GM12892 (cell line): ENCODE measurements around the gene PARP9. TPM values are rescaled to one million over a fixed set of nuclear protein-coding genes. Genes with fewer than 3 reads are reported as not detected.

ENCODE experiments used
- DNase-seq: peaks from one replicate; pipeline ENCODE4 v3.0.0; 2011; ENCODE audit not compliant: insufficient read length
- FAIRE-seq: peaks from 2 replicates; lab custom pipeline; 2011; peaks lifted over from hg19 to GRCh38; lab: Jason Lieb, UNC
- POLR2A ChIP-seq: IDR thresholded peaks from 2 replicates; pipeline ENCODE4 v1.6.1; 2011; ENCODE audit warnings: low read depth, low read length, control low read depth
- POLR2AphosphoS5 ChIP-seq: IDR thresholded peaks from 2 replicates; pipeline ENCODE4 v1.6.1; 2011; ENCODE audit warnings: low read depth, low read length, control low read depth
- TAF1 ChIP-seq: IDR thresholded peaks from 2 replicates; pipeline ENCODE4 v1.6.1; 2011; ENCODE audit warnings: low read depth, mild to moderate bottlenecking, control low read depth, low read length, borderline replicate concordance
- polyA plus RNA-seq: library from polyadenylated mRNA; unstranded; fragments of >200 nt; gene quantifications from one replicate; pipeline ENCODE4 v1.2.1, GENCODE V29; 2012; ENCODE audit warnings: missing spikeins, inconsistent platforms; ENCODE audit not compliant: missing spikeins

The PARP9 gene
- polyA plus RNA-seq = 31.5 TPM

DNA sequence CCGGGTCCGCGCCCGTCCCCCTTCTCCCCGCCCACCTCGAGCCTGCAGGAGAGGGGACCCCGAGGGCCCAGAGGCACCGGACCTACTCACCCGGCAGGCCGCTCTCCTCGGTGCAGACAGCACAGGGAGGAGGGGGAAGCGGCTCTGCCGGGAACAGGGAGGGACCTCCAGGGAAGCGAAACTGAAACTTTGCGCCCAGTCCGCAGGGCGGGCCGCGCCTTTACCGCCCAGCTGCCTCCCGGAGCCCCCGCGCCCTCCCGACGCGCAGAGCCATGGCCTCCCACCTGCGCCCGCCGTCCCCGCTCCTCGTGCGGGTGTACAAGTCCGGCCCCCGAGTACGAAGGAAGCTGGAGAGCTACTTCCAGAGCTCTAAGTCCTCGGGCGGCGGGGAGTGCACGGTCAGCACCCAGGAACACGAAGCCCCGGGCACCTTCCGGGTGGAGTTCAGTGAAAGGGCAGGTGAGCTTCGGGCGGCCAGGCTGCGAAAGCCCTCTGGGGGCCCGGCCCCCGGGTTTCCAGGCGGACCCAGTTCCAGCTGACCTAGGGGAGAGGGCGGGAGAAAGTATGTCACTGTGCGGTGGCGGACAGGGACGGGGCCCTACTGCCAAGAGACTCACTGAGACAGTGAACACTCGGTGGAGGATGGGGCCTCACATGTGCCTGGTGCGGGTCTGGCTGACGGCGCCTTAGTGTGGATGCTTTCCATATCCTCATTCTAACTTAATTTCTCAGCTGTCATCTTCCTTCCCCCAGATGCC, at the start of gene PARP9, which contains the start of gene DTX3L:
Gene PARP9 (minus strand): TSS at position 146 of the 758 bp plus-strand sequence. CDS start 4,680 bp downstream, outside the sequence.
Gene DTX3L (plus strand): TSS at position 184 of the 758 bp plus-strand sequence. CDS start 89 bp downstream, at position 273.
- peak; percentile 72 for DNase-seq
- peak; percentile 87 for FAIRE-seq
- peak; percentile 62; the same call in 1 of the 2 replicates for TF ChIP-seq POLR2AphosphoS5
- peak; percentile 28; the same call in 1 of the 2 replicates for TF ChIP-seq TAF1
- TF ChIP-seq POLR2A = 0 out of 2 replicates have a peak, but pooled peaks have one; percentile 54

DNA sequence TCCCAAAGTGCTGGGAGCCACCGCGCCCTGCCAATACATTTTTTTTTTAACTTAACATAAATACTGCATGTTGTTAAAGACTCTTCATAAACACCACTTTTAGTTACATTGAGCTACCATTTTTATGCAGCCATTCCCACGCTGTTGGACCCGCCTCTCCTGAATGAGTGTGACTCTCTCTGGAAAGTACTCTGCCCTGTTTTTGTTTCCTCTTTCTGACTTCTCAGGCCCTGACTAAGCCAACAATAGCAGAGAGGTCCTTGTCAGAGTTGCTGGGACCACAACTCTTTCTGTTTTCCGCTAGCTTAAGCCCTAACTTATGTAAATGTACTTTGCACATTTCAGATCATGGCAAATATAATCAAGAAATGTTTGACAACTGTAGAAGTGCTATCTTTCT, 48.6 kb upstream of the PARP9 start:
- FAIRE-seq (no peak), DNase-seq (no peak)
- TF ChIP-seq TAF1 (no peak), POLR2A (no peak), POLR2AphosphoS5 (no peak)

DNA sequence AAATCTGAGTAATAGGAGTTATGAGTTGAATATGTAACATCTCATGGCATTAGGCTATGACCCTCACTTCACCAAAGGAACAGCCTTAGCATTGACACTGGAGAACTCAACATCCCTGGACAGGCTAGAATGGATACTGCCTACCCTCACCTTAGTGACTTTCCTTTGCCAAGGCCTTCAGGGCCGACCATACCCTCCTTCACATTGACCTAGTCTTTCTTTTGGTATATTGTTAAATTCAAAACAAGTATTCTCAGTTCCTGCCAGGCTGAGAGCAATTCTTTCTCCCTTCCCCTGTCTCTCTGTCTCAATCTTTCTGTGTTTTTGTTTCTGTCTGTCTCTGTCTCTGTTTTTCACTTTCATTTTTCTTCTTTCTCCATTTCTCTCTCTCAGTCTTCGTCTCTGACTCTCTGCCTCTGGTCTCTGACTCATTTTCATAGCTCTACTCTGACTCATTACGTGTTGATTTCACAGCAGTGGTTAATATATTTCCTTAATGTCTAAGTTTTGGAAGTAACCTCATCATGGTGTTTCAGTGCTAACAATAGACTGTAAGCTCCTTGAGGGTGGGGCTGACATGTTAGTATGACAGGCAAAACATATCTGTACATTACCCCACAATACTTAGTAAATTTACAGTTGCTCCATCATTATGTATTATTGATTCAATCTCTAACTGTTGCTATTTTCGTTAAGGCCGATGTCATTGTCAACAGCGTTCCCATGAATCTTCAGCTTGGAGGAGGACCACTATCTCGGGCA, 45.9 kb upstream of the PARP9 start:
- FAIRE-seq (peak; percentile 91), DNase-seq (peak; percentile 40)
- no peak for TF ChIP-seq POLR2A
- TF ChIP-seq TAF1 = no peak
- TF ChIP-seq POLR2AphosphoS5 = no peak

DNA sequence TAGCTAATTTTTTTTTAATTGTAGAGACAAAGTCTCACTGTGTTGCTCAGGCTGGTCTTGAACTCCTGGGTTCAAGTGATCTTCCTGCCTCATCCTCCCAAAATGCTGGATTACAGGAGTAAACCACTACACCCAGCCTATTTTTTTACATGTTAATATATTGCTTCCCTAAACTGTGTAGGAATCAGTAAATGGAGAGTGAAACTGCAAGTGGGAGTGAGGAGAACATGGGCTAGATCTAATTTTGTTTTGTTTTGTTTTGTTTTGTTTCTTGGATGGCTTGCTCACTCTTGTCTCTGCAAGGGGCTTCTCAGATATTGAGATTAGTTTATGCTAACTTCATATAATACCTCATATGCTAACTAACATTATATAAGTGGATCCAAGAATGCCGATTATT, 44.8 kb upstream of the PARP9 start:
- FAIRE-seq (no peak), DNase-seq (no peak)
- TF ChIP-seq POLR2AphosphoS5 (no peak), POLR2A (no peak), TAF1 (no peak)

DNA sequence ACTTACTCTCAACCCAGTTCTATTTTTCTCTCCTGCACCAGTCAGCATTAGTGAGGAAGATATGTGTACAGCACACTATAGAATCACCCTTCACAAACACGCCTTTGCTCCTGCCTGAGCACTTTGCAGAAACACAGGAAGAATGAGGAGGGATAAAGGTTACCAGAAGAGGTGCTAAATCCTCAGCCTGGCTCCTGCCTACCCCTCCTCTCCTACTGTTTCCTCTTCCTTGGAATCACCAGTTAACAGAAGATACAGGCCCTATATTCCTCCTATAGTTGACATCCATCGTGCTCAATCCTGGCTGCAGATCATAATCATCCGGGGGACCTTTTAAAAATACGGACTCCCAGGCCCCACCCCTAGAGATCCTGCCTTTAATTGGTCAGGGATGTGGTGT, 42.2 kb upstream of the PARP9 start:
- TF ChIP-seq TAF1 (no peak), POLR2AphosphoS5 (no peak), POLR2A (no peak)
- no peak for DNase-seq

DNA sequence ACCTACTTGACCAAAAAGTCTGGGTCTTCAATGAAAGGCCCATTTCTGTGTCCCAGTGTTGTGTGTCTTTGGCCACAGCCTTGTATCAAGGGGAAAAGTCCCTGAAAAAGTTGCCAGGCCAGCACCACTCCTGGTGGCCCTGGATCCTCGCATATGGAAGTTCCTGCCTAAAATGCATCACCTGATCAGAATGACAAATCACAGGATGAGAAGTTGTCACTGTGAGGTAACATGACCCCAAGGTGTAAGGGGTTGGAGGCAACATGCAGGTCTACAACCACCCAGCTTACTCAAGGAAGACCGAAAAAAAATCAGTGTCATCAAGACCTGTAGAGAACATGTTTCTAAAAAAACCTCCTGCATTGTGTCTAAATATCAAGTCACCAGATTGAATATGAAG, 39.0 kb upstream of the PARP9 start:
- FAIRE-seq = peak; percentile 27
- no peak for DNase-seq
- TF ChIP-seq TAF1 (no peak), POLR2AphosphoS5 (no peak), POLR2A (no peak)

More for the DNA sequence above, 42.2 kb upstream of the PARP9 start:
- FAIRE-seq = no peak

DNA sequence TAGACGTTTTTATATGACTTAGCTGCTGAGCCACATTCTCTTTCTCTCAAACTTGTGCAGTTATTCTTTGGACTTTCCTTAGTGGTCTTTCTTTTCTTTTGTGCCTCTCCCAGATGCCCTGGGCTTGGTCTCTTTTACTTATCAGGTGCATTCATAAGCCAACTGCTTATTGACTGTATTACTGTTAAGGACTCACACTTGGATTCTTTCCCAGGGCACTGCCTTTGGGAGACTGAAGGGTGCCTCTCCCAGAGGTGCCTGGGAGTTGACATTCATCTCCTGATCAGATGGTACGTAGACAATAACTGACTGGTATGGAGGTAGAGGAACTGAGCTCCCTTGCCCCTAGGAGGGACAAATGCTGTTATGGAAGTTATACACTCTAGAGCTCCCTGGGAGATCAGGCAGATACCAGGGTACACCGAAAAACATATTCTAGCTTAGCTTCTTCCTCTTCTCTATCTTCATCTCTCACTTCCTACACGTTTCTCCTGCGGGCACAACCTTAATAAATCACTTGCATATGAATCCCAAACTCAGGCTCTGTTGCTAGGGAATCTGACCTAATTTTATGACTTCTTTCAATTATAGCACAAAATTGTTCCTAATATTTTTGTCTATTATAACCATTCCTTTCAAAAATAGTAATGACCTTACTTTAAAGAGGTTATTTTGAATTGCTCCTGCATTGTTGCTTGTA, 38.1 kb upstream of the PARP9 start:
- DNase-seq (no peak), FAIRE-seq (peak; percentile 79)
- TF ChIP-seq TAF1 (no peak), POLR2A (no peak), POLR2AphosphoS5 (no peak)

DNA sequence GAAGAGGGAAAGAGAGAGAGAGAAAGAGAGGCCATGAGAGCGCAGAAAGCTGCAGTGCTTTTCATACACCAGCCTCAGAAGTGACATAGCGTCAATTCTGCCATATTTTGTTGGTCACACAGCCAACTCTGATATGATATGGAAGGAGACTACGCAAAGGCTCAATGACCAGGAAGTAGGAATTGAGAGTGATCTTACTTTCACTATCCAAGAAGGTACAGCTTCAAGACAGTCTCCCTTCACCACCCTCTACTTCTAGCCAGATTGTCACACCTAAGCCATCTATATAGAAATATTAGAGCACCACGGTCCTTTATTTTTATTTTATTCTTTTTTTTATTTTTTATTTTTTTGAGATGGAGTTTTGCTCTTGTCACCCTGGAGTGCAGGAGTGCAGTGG, 34.5 kb upstream of the PARP9 start:
- TF ChIP-seq POLR2AphosphoS5 = no peak
- TF ChIP-seq TAF1 = no peak
- TF ChIP-seq POLR2A = no peak
- FAIRE-seq (no peak), DNase-seq (no peak)

DNA sequence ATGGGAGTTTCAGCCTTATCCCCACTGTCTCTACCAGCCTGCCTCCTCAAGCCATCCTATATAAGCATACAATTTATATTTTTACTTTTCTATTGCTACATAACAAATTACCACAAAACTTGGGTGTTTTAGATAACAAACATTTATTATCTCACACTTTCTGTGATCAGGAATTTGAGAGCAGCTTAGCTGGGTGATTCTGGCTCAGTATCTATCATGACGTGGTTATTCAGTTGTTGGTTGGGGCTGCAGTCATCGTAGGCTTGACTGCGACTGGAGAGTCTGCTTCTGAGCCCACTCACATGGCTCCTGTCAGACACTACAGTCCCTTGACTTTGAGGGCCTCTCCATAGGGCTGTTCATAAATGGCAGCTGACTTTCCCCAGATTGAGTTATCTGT, 34.1 kb upstream of the PARP9 start:
- no peak for TF ChIP-seq POLR2AphosphoS5
- no peak for TF ChIP-seq POLR2A
- TF ChIP-seq TAF1 = no peak
- no peak for FAIRE-seq
- DNase-seq = no peak

DNA sequence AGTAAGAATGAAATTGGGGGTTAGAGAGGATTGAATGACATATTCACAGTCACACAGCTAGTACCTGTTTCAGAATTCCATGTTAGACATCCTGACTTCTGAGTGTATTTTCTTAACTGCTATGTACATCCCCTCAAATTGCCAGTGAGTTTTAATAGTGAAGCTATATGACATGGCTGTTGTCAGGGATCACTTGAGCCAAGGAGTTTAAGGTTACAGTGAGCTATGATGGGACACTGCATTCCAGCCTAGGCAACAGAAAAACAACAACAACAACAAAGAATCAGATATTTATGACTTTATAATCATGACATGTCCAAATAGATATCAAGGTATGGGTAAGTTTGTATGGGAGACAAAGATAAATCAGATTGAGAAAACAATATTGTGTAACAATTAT, 29.9 kb upstream of the PARP9 start:
- FAIRE-seq (no peak), DNase-seq (no peak)
- TF ChIP-seq POLR2AphosphoS5 (no peak), TAF1 (no peak), POLR2A (no peak)

DNA sequence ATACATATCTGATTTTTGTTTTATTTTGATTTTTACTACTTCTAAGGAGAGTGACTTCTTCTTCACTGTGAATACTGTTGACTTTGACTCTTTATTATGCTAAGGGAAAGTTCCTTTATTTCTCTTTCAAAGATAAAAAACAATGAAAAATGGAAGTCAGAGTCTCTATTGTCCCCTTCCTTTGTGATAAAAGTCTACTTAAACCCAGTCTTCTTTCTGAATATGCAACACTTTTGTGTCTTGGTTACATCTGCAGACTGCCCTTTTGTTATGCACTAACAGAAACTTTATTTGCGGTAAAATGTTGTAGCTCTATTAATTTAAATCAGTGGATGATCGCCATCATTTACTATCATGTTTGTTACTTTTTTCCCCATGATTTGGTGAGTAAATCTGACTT, 26.5 kb upstream of the PARP9 start:
- DNase-seq (no peak), FAIRE-seq (no peak)
- TF ChIP-seq POLR2A = no peak
- TF ChIP-seq TAF1 = no peak
- no peak for TF ChIP-seq POLR2AphosphoS5
